ENCODE measurements around the gene C10orf62. TPM values are rescaled to one million over a fixed set of nuclear protein-coding genes. Genes with fewer than 3 reads are reported as not detected.
"Not testable (repeated sequence)": the region's sequence is repeated elsewhere in the genome, so short reads cannot be mapped to it uniquely, and the experiment has no call there.

C10orf62 gene
- total RNA-seq, 1 experiment from 2014 or later, result not detected

GRCh38 chr10:97576487-97576886 lies 13.0 kb upstream of the C10orf62 start:
- not testable (repeated sequence) for H3K27me3 ChIP-seq, H3K4me3 ChIP-seq, H3K36me3 ChIP-seq, H3K9me3 ChIP-seq, DNase-seq

GRCh38 chr10:97577701-97578100 lies 11.8 kb upstream of the C10orf62 start:
- no peak for DNase-seq
- no peaks in the 10 kb centered on the region for H3K36me3 ChIP-seq
- H3K9me3 ChIP-seq, result no peaks in the 10 kb centered on the region
- no peaks in the 10 kb centered on the region for H3K27me3 ChIP-seq
- H3K4me3 ChIP-seq, result no peak overlapping the region

DNA sequence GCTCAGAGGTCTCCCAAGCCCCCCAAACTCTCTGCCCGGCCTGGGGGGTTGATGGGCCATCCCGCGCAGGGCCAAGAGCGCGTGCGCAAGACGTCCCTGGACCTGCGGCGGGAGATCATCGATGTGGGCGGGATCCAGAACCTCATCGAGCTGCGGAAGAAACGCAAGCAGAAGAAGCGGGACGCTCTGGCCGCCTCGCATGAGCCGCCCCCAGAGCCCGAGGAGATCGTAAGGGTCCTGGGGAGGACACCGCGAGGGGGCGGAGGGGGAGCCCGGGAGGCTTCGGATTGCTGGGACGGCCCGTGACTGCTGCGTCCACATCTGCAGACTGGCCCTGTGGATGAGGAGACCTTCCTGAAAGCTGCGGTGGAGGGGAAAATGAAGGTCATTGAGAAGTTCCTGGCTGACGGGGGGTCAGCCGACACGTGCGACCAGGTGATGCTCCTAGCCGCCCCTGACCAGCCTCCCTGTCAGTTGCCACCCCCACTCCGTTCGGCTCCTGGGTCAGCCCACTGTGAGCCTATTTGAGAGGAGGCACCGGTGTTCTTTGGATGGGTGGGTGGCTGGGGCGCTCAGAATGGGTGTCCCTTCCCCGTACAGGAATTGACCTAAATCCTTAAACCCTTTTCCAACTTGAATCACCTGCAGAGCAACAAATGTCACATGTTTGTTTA lies 11.2 kb upstream of the C10orf62 start:
- DNase-seq, result no peak
- Histone ChIP-seq H3K9me3 (no peaks in the 10 kb centered on the region), H3K4me3 (no peak overlapping the region), H3K27me3 (no peaks in the 10 kb centered on the region), H3K36me3 (no peaks in the 10 kb centered on the region)

DNA sequence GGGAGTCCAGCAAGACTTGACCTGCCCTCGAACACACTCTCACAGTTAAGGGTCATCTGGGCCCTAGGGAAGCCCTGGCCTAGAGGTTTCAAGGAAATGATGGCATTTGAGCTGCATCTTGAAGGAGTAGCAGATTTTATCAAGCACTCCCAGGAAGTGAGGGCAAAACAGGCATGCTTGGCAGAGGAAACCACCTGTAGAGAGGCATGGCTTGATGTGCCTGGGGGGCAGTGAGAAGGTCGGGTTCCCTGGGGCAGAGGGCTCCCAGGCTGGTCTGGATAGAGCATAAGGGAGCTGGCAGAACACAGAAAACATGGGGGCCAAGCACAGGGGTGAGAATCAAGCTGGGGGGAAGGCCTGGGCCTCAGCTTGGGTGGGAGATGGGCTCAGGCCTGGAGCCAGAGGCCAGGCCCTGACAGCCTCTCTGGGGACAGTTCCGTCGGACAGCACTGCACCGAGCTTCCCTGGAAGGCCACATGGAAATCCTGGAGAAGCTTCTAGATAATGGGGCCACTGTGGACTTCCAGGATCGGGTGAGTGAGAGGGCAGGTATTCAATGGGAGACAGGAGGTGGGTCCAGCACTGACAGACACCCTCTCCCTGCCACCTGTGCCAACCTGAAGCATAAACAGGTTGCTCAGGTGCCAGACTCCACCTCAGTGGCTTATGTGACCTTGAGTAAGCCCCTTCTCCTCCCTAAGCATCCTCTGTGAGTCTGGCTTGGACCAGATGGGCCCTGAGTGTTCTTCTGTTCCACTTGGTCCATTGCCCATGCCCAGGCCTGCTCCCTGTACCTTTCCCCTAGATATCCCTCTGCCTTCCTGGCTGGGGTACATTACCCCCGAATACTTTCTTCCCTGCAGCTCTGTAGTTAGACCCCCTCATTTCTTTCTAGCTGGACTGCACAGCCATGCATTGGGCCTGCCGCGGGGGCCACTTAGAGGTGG lies 8.8 kb upstream of the C10orf62 start:
- H3K4me3 ChIP-seq, result no peak overlapping the region
- no peaks in the 10 kb centered on the region for H3K36me3 ChIP-seq
- no peaks in the 10 kb centered on the region for H3K27me3 ChIP-seq
- no peaks in the 10 kb centered on the region for H3K9me3 ChIP-seq
- DNase-seq, result no peak

GRCh38 chr10:97582169-97582568 lies 7.4 kb upstream of the C10orf62 start:
- Histone ChIP-seq H3K36me3 (no peaks in the 10 kb centered on the region), H3K27me3 (no peaks in the 10 kb centered on the region), H3K9me3 (no peaks in the 10 kb centered on the region), H3K4me3 (no peak overlapping the region)
- no peak for DNase-seq

- Histone ChIP-seq H3K4me3 (no peak overlapping the region), H3K36me3 (no peaks in the 10 kb centered on the region), H3K9me3 (no peaks in the 10 kb centered on the region), H3K27me3 (no peaks in the 10 kb centered on the region)
- no peak for DNase-seq
These were observed 6.0 kb upstream of the C10orf62 start for GRCh38 chr10:97583476-97583875.

DNA sequence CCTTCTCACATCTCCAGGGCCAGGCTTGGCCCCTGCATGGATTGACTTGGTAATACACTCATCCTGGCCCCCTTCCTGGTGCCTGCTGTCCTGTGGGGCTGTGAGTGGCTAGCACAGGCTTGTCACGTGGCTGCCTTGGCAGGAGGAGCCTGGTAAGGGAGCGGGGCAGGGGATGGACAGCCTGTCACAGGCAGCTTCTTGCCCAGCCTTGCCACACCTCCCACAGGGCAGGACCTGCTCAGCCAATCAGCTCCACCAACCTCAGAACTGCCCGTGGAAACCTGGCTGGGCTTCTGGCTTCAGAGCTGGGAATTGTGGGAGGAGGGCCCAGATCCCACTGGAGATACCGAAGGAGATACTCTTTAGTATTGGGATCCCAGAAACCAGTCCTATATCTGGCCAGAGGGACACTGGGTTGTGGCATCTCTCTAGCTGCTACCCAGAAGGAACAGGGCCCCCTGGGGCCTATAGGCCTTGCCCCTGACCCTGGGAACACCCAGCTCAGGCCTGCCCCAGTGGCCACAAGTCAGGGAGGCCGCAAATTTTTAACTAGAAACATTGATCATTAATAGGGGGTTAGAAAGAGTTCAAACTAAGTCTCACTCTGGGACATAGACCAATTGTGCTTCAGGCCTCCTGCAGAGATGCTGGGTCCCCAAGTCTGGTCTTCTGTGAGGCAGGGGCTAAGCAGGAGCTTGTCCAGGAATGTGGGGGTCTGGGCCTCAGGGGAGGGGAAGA lies 5.3 kb upstream of the C10orf62 start, which contains the start of gene HOGA1:
HOGA1 (plus strand) TSS at position 330 of the 738 bp plus-strand sequence; CDS start at position 645, 315 bp downstream.
- DNase-seq, result peak; percentile 100
- peak within 1 kb of the TSS; percentile 40 for H3K4me3 ChIP-seq
- no peaks in the 10 kb centered on the region for H3K36me3 ChIP-seq
- H3K9me3 ChIP-seq, result no peaks in the 10 kb centered on the region
- H3K27me3 ChIP-seq, result no peaks in the 10 kb centered on the region

DNA sequence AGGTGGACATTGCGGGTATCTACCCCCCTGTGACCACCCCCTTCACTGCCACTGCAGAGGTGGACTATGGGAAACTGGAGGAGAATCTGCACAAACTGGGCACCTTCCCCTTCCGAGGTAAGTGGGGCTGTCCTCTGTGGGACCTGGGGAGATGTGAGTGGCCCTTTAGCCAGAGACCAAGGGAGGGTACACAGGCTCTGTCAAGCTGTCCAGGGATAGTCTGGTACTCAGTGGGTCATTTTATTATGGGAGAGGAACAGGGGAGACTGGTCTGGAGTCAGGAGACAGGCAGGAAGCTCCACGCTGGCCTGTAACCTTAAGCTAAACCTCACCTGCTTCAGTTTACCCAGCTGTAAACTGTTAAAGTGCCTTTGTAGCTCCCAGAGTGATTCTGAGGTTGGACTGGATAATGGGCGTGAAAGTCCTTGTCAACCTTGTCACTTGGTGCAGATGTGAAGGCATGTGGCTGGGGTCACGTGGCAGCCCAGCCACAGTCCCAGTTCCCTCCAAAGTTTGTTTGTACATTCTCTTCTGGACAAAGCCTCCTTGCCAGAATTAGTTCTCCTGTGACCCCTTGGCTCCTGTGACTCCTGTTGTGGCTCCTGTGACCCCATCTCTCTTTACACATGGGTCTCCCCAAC lies 4.6 kb upstream of the C10orf62 start:
- Histone ChIP-seq H3K4me3 (peak overlapping the region; percentile 40), H3K9me3 (no peaks in the 10 kb centered on the region), H3K36me3 (no peaks in the 10 kb centered on the region), H3K27me3 (no peaks in the 10 kb centered on the region)
- DNase-seq, result no peak

DNA sequence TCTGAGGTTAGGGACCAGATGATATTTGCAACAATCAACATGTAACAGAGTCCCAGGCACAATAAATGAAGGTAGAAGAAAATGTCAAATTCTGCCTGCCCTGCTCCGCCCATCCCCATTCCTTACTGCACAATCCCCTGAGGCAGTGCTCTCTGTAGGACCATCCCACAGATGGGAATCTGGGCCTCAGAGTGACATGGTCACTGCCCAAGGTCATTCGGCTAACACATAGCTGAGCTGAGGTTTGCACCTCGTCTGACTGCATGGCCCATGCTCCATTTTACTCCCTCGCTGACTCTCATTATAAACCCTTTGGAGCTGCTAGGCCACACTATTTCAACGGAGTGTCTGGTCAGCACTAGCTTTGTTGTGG lies 4.1 kb upstream of the C10orf62 start:
- no peaks in the 10 kb centered on the region for H3K9me3 ChIP-seq
- H3K27me3 ChIP-seq, result no peaks in the 10 kb centered on the region
- no peak for DNase-seq
- no peak overlapping the region for H3K4me3 ChIP-seq
- no peaks in the 10 kb centered on the region for H3K36me3 ChIP-seq

- H3K36me3 ChIP-seq, result no peaks in the 10 kb centered on the region
These were observed 2.3 kb upstream of the C10orf62 start for GRCh38 chr10:97587183-97587582.

GRCh38 chr10:97590082-97590747 lies 694 bp downstream of the C10orf62 start:
- no peak for DNase-seq
- H3K27me3 ChIP-seq, result no peaks in the 10 kb centered on the region
- H3K9me3 ChIP-seq, result no peaks in the 10 kb centered on the region
- no peaks in the 10 kb centered on the region for H3K36me3 ChIP-seq
- H3K4me3 ChIP-seq, result no peak overlapping the region

More at GRCh38 chr10:97587183-97587582, 2.3 kb upstream of the C10orf62 start:
- H3K9me3 ChIP-seq, result no peaks in the 10 kb centered on the region
- no peak for DNase-seq
- no peaks in the 10 kb centered on the region for H3K27me3 ChIP-seq
- H3K4me3 ChIP-seq, result no peak overlapping the region

GRCh38 chr10:97590748-97591495 lies 1.4 kb downstream of the C10orf62 start:
- H3K36me3 ChIP-seq, result no peaks in the 10 kb centered on the region
- DNase-seq, result no peak
- no peak overlapping the region for H3K4me3 ChIP-seq
- no peaks in the 10 kb centered on the region for H3K27me3 ChIP-seq
- H3K9me3 ChIP-seq, result no peaks in the 10 kb centered on the region

DNA sequence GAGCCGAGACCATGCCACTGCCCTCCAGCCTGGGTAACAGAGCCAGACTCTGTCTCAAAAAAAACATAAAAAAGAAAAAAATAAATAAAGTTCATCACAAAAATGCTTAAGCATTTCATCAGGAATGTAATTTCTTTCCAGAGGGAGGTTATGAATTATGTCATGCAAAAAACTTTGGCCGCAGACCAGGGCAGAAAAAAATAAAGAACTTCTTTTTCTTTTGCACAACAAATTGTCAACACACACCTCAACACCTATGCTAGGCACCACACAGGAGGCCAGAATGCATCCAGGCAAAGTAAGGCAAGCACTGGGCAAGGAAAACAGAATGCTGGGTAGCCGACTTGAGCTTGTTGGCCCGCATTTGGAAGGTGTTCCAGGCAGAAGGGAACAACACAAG lies 3.9 kb downstream of the C10orf62 start:
- DNase-seq, result peak; percentile 33

GRCh38 chr10:97596101-97597082 lies 6.9 kb downstream of the C10orf62 start:
- H3K9me3 ChIP-seq, result no peaks in the 10 kb centered on the region
- H3K4me3 ChIP-seq, result no peak overlapping the region
- DNase-seq, result peak; percentile 69
- no peaks in the 10 kb centered on the region for H3K27me3 ChIP-seq
- H3K36me3 ChIP-seq, result no peaks in the 10 kb centered on the region

More for the DNA sequence above, 3.9 kb downstream of the C10orf62 start:
- no peak overlapping the region for H3K4me3 ChIP-seq
- H3K9me3 ChIP-seq, result no peaks in the 10 kb centered on the region
- no peaks in the 10 kb centered on the region for H3K36me3 ChIP-seq
- no peaks in the 10 kb centered on the region for H3K27me3 ChIP-seq
